Thoracic aorta (tissue), 2 donors: Measurements from ENCODE around the gene BAIAP2L1. TPM values are rescaled to one million over a fixed set of nuclear protein-coding genes. Genes with fewer than 3 reads are reported as not detected.

ENCODE experiments used
- ATAC-seq: fragments of 150-250 bp; one replicate; pipeline ENCODE4 v1.8.0; 2017; ENCODE audit warnings: low read depth; ENCODE audit not compliant: insufficient number of reproducible peaks, low FRiP score
- DNase-seq: peaks from one replicate; pipeline ENCODE4 v3.0.0-alpha.2; 2020; ENCODE audit warnings: low spot score
- H3K27ac ChIP-seq, 2 donors: fragments of 200-600 bp; sonication (generic); 1 replicate in 1 of 2; 2 replicates in 1 of 2; pipeline ENCODE4 v1.5.1; 2016; ENCODE audit warnings: mild to moderate bottlenecking in 2 of 2, moderate library complexity in 2 of 2
- H3K27me3 ChIP-seq: fragments of 200-600 bp; sonication (generic); replicated peaks from 2 replicates; pipeline ENCODE4 v1.6.0; 2016; ENCODE audit warnings: mild to moderate bottlenecking; ENCODE audit not compliant: insufficient read depth
- H3K36me3 ChIP-seq: fragments of 200-600 bp; sonication (generic); one replicate; pipeline ENCODE4 v1.5.1; 2016
- H3K4me1 ChIP-seq, 2 donors: fragments of 200-600 bp; sonication (generic); 1 replicate in 1 of 2; 2 replicates in 1 of 2; pipeline versions ENCODE4 v1.5.1 to v1.6.0; 2016; ENCODE audit warnings: low read depth in 2 of 2, mild to moderate bottlenecking in 1 of 2; ENCODE audit not compliant: control insufficient read depth in 1 of 2
- H3K4me3 ChIP-seq: fragments of 200-600 bp; sonication (generic); 2 replicates; pipeline ENCODE4 v1.5.1; 2016; ENCODE audit warnings: mild to moderate bottlenecking
- H3K9me3 ChIP-seq: fragments of 200-600 bp; sonication (generic); 2 replicates; pipeline ENCODE4 v1.5.1; 2016
- total RNA-seq, 2 donors: library from RNA; depleted of rRNA; stranded (reverse); fragments of >200 nt; gene quantifications; one replicate each; pipeline versions ENCODE4 v1.1.0 to v1.2.3, GENCODE V29; 2016
- TF ChIP-seq, protein P1 (sequence below): fragments of 200-600 bp; sonication (generic); IDR thresholded peaks from one replicate; pipeline ENCODE4 v1.5.1; 2019; ENCODE audit warnings: antibody characterized with exemption

The BAIAP2L1 gene
- total RNA-seq, 2 donors from 2014 or later, result 0.63 to 1.4 TPM

DNA sequence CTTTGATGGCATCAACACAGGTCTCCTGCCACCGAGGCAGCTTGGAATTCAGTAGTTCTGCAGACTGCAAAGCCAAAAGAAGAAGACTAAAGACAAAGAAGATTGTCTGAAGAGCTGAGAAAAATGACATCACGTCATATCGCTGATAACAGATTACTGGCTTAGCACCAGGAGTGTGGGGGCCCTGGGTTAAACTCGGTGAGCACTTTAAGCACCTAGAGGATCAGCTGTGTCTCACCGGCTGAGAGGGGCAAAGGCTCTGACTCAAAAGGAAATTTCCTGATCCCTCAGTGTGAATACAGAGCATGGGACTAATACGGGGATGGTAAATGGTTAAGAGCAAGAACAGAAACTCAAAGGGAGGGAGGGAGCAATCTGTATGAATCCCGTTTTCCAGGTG lies 88.7 kb downstream of the BAIAP2L1 start:
- H3K4me3 ChIP-seq, result no peak overlapping the region
- no peak for ATAC-seq
- DNase-seq, result no peak
- H3K4me1 ChIP-seq, result no peaks in the 10 kb centered on the region
- H3K27me3 ChIP-seq, result no peaks in the 10 kb centered on the region
- TF ChIP-seq, protein P1, sequence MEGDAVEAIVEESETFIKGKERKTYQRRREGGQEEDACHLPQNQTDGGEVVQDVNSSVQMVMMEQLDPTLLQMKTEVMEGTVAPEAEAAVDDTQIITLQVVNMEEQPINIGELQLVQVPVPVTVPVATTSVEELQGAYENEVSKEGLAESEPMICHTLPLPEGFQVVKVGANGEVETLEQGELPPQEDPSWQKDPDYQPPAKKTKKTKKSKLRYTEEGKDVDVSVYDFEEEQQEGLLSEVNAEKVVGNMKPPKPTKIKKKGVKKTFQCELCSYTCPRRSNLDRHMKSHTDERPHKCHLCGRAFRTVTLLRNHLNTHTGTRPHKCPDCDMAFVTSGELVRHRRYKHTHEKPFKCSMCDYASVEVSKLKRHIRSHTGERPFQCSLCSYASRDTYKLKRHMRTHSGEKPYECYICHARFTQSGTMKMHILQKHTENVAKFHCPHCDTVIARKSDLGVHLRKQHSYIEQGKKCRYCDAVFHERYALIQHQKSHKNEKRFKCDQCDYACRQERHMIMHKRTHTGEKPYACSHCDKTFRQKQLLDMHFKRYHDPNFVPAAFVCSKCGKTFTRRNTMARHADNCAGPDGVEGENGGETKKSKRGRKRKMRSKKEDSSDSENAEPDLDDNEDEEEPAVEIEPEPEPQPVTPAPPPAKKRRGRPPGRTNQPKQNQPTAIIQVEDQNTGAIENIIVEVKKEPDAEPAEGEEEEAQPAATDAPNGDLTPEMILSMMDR, result no peak
- no peaks in the 10 kb centered on the region for H3K9me3 ChIP-seq
- no peak overlapping the region for H3K27ac ChIP-seq
- H3K36me3 ChIP-seq, result peaks cover 5% of the 10 kb centered on the region

DNA sequence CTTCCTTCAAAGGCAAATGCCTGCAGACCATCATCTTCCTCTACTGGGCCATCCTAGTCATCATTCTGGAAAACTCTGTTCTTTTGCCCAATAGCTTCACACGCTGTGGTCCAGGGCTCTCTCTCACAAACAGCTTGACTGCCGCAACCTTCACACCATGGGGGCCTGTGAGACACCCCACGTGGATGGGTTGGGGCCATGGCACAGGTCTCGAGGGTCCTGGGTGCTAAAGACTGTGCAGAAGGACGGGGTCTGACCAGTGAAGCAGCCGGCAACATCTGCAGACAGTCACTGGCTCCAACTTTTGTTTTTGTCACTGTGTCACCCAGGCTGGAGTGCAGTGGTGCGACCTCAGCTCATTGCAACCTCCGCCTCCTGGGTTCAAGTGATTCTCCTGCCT lies 91.3 kb downstream of the BAIAP2L1 start:
- ATAC-seq (no peak), DNase-seq (no peak)
- Histone ChIP-seq H3K9me3 (no peaks in the 10 kb centered on the region), H3K27me3 (no peaks in the 10 kb centered on the region), H3K4me1 (no peaks in the 10 kb centered on the region), H3K36me3 (peaks cover 5% of the 10 kb centered on the region), H3K27ac (no peak overlapping the region), H3K4me3 (no peak overlapping the region)
- TF ChIP-seq, protein P1, result no peak

DNA sequence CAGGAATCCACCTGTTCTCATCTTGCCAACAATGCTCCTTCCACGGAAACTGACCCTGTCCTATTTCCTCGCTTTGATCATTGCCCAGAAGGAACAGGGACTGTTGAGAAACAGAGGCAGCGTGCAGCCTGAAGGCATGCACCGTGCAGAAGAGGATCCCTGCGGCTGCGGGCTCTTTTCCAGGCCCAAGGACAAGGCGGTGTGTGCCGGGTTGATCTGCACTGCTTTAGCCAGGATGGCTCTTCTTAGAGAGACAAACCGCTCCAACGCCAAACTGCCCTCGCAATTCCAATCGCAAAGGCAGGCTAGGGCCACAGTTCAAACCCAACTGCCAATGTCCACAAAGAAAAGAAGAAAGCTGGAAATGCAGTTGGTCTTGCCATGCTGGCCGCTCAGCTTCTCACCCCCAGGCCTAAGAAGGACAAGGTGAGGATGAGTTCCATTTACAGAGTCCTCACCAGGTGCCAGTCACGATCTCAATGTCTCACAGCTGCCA lies 92.9 kb downstream of the BAIAP2L1 start:
- Histone ChIP-seq H3K9me3 (no peaks in the 10 kb centered on the region), H3K36me3 (peaks cover 5% of the 10 kb centered on the region)
- no peak for ATAC-seq

DNA sequence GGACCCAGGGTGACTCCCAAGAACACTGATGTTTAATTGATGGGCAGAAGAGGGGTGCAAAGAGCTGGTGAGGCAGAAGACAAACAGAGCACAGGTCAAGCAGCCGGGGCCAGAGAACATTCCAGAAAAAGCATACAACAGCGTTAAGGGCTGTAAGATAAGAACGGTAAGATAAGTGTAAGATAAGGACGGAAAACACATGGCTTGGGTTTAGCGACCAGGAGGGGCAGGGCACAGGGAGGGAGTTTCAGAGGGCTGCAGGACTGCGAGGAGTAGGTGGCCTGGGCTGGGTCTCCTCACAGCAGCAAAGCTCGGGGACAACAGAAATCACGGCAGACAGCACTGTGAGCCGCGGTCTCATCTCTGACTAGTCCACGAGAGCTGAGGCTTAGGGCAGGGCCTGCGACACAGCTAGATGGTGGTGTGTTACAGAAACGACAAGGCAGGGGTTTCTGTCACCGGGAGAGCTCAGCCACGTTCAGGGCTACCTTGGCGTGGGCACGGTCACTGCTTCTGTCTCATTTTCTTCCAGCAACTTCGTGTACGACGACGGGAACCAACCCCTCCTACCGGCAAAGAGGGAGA lies 94.8 kb downstream of the BAIAP2L1 start:
- TF ChIP-seq, protein P1, result no peak
- Histone ChIP-seq H3K27me3 (no peaks in the 10 kb centered on the region), H3K36me3 (peaks cover 5% of the 10 kb centered on the region), H3K9me3 (no peaks in the 10 kb centered on the region), H3K27ac (no peak overlapping the region), H3K4me1 (no peaks in the 10 kb centered on the region), H3K4me3 (no peak overlapping the region)
- DNase-seq (no peak), ATAC-seq (no peak)

More for the DNA sequence above, 92.9 kb downstream of the BAIAP2L1 start:
- no peak for DNase-seq
- no peaks in the 10 kb centered on the region for H3K4me1 ChIP-seq
- TF ChIP-seq, protein P1, result no peak
- H3K27me3 ChIP-seq, result no peaks in the 10 kb centered on the region
- no peak overlapping the region for H3K4me3 ChIP-seq
- H3K27ac ChIP-seq, result no peak overlapping the region

DNA sequence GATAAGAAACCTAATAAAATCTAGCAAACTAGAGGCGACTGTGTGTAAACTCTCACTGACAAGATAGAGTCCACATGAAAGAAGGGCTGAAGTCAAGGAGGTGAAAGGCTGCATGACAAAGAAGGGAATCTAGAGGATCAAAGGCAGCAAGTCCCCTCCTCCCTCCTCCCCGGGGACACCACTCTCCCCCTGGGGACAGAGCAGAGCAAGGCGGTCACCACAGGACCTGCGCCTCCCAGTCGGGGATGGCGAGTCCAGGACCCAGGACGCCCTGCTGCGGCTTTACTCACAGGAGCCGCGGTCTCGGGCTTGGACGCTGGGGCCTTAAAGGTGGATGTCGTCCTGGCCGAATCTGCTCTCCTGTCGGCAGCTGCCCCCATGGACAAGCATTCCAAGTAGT lies 97.0 kb downstream of the BAIAP2L1 start:
- H3K4me1 ChIP-seq, result no peaks in the 10 kb centered on the region
- no peak overlapping the region for H3K27ac ChIP-seq
- no peak overlapping the region for H3K4me3 ChIP-seq
- no peak for ATAC-seq
- no peaks in the 10 kb centered on the region for H3K36me3 ChIP-seq
- DNase-seq, result no peak
- H3K9me3 ChIP-seq, result no peaks in the 10 kb centered on the region
- H3K27me3 ChIP-seq, result no peaks in the 10 kb centered on the region
- TF ChIP-seq, protein P1, result no peak
